ENCODE results near the gene SASH3. TPM values are rescaled to one million over a fixed set of nuclear protein-coding genes. Genes with fewer than 3 reads are reported as not detected.

The SASH3 gene
- not detected in 2 replicates for total RNA-seq

DNA sequence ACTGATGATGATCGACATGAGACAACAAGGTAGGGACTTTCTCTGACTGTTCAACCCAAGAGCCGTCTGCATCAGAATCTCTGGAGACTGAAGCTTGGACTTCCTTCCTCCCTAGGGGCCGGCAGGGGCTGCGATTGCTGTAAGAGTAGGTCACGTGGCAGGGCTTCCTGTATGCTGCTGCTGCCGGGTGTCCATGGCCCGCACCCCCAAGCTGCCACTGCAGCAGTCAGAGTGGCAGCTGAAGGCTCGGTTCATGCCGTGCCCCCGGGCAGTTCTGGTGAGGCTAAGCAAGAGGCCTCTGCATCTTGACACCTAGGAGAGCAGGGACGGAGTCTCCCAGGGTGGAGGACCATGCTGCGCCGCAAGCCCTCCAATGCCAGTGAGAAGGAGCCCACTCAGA lies at the start of gene SASH3:
SASH3 (plus strand) TSS at position 203 of the 400 bp plus-strand sequence; CDS start at position 352, 149 bp downstream.

DNA sequence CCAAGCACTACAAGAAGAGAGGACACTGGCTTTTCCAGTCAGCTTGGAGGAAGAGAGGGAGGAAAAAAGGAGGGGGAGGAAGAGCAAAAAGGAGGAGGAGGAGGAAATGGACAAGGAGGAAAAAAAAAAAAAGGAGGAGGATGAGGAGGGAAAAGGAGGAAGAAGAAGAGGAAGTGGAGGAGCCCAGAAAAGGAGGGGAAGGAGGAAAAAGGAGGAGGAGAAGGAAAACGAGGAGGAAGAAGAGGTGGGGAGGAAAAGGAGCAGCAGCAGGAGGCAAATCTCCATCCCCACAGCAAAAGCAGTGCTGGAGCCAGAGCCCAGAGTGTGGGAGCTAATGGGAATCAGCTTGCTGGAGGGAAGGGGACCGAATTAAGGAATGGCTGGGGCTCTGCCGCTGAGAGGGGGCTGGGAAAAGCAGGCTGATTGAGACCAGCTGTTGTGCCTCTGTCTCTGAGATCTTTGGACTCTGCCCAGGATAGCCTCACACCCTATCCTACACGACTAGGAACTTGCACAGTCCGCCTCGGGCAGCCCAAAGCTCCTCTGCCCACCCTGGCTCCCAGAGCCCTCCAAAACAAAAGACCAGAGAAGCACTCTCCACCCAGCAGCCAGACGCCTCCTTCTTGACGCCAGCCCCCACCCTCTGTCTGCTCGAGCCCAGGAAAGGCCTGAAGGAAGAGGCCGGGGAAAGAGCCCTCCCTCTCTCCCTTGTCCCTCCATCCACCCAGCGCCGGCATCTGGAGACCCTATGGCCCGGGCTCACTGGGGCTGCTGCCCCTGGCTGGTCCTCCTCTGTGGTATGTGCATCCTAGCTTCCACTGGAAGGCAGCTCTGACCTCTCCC lies 41.1 kb upstream of the SASH3 start, which contains the start of gene XPNPEP2:
XPNPEP2 (plus strand) TSS at position 514 of the 843 bp plus-strand sequence; CDS start at position 749, 235 bp downstream.

DNA sequence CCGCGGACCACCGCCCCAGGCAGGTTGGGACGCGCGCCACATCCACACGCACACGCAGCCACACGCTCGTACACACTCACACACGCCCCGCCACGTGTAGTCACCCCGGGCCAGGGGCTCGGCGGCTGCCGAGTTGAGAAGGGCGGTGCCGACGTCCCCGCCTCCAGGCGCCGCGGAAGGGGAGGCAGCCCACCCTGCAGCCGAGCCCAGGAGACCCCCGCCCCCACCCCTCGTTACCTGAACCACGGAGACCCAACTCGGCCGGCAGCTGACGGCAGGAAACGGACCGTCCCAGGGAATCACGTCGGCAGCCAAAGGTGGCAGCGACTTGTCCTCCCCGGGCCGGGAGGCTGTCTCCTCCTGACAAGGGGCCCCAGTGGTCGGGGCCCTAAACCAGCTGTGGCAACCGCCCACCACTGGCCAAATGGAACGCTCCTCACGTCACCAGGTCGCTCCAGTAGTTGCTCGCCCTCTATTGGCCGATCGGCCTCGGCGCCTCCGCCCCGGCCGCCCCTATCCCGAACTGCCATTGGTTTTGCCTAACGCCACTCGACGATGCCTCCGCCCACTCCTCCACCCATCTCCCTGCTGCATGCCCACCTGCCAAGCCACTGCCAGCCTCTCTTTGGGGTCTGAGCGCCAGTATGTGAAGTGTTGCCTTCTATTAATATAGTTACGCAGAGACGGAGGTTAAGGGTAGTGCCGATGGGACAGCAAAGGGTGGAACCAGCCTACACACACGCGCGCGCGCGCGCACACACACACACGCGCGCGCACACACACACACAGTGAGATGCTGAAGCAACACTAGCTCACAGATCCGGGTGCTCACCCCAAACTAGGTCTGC lies 63.9 kb downstream of the SASH3 start, which contains the start of gene ZDHHC9:
ZDHHC9 (minus strand) TSS at position 428 of the 848 bp plus-strand sequence. CDS start 1,941 bp downstream, outside the sequence.

Other genes with a start within 250 kb of the SASH3 start
- gene OCRL, start 239.7 kb upstream of the SASH3 start, total RNA-seq, result 13.2 and 17.2 TPM in 2 replicates
- gene APLN, start 125.0 kb upstream of the SASH3 start, total RNA-seq, result 92.7 and 138 TPM in 2 replicates
- not detected in 2 replicates for gene XPNPEP2, start 41.0 kb upstream of the SASH3 start, total RNA-seq
- 13.9 and 21.1 TPM in 2 replicates for gene ZDHHC9, start 63.9 kb downstream of the SASH3 start, total RNA-seq
- 22.7 and 23.3 TPM in 2 replicates for gene UTP14A, start 126.2 kb downstream of the SASH3 start, total RNA-seq
- 1.3 and 3.4 TPM in 2 replicates for gene BCORL1, start 202.7 kb downstream of the SASH3 start, total RNA-seq